Body of pancreas (tissue), 4 donors: Measurements from ENCODE around the gene PDE6B. TPM values are rescaled to one million over a fixed set of nuclear protein-coding genes. Genes with fewer than 3 reads are reported as not detected.

Experiments used
- ATAC-seq: fragments of 150-250 bp; one replicate; pipeline ENCODE4 v1.9.1; 2016
- DNase-seq, 4 donors: peaks; one replicate each; pipeline ENCODE4 v3.0.0-alpha.2; 2019
- H3K27ac ChIP-seq, 4 donors: fragments of 200-600 bp; sonication (generic); 1 replicate in 3 of 4; 2 replicates in 1 of 4; pipeline versions ENCODE4 v1.5.1 to v1.6.1; 2016 to 2019; ENCODE audit warnings: mild to moderate bottlenecking in 1 of 4, mixed read lengths in 1 of 4, moderate library complexity in 1 of 4
- H3K27me3 ChIP-seq, 2 donors: fragments of 200-600 bp; sonication (generic); one replicate each; pipeline ENCODE4 v1.6.0; 2016; ENCODE audit warnings: mild to moderate bottlenecking in 1 of 2
- H3K36me3 ChIP-seq, 2 donors: fragments of 200-600 bp; sonication (generic); replicated peaks in 1 of 2; 2 replicates each; pipeline ENCODE4 v1.5.1; 2016; ENCODE audit warnings: low read depth in 2 of 2; ENCODE audit not compliant: insufficient read depth in 1 of 2
- H3K4me1 ChIP-seq: fragments of 200-600 bp; sonication (generic); one replicate; pipeline ENCODE4 v1.6.0; 2016
- H3K4me3 ChIP-seq, 2 donors: fragments of 200-600 bp; sonication (generic); 1 replicate in 1 of 2; 2 replicates in 1 of 2; pipeline ENCODE4 v1.5.1; 2016 to 2019
- H3K9me3 ChIP-seq, 3 donors: fragments of 200-600 bp; sonication (generic); 1 replicate in 2 of 3; 2 replicates in 1 of 3; pipeline ENCODE4 v1.5.1; 2016
- CTCF ChIP-seq, 7 experiments: fragments of 450-650 bp in 4 of 7; fragments of 200-600 bp in 3 of 7; sonication (generic) in 3 of 7; IDR thresholded peaks; one replicate each; pipeline ENCODE4 v1.5.1; 2016 to 2019; ENCODE audit warnings: antibody characterized with exemption in 7 of 7
- POLR2A ChIP-seq, 3 donors: fragments of 450-650 bp; IDR thresholded peaks; one replicate each; pipeline ENCODE4 v1.6.1; 2016; ENCODE audit warnings: antibody characterized with exemption in 3 of 3, mild to moderate bottlenecking in 2 of 3
- WGBS, 2 donors: methylation state at CpG; one replicate each; pipeline ENCODE4 v1.1.5; 2017; 5-methylcytosine and 5-hydroxymethylcytosine counted together
- intact Hi-C: fragments of 100-400 bp; cut with DNase I; formaldehyde crosslinking; loops from one replicate; pipeline ENCODE4 v1.15.1; 2023
- total RNA-seq, 2 donors: library from RNA; depleted of rRNA; stranded (reverse); fragments of >200 nt; gene quantifications; one replicate each; pipeline ENCODE4 v1.1.0, GENCODE V29; 2016

Gene PDE6B
- total RNA-seq, 2 donors from 2014 or later: 0.26 TPM; not detected in 1

DNA sequence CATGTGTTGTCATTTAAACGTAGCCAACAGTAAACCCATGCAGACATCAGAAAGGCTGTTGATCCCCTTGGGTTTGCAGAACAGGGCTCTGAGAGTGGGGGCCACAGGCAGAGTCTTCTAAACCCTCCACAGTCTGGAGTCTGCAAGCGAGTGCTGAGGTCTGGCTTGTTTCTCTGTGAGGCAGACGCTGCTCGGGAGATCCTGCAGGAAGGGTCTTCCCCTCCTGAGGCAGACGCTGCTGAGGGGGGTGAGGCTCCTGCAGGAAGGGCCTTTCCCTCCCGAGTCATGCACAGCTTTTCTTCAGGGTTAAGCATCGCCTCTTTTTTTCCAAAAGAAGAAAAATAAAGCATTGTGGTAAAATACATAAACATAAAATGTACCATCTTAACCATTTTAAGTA lies 17.1 kb upstream of the PDE6B start:
- Histone ChIP-seq H3K27ac (no peak overlapping the region), H3K27me3 (peaks cover 0 to 5% of the 10 kb centered on the region in 2 donors), H3K9me3 (no peaks in the 10 kb centered on the region), H3K36me3 (no peaks in the 10 kb centered on the region), H3K4me3 (no peak overlapping the region), H3K4me1 (no peaks in the 10 kb centered on the region)
- ATAC-seq (no peak), DNase-seq (no peak)
- intact Hi-C loops: no loop called here
- 36 to 39% methylated on average over 7 of the region's 7 CpGs for WGBS, 2 donors
- TF ChIP-seq POLR2A (IDR thresholded peaks at IDR 0.05): no peak

- Histone ChIP-seq H3K27me3 (peaks cover 0 to 5% of the 10 kb centered on the region in 2 donors), H3K4me1 (no peaks in the 10 kb centered on the region), H3K36me3 (no peaks in the 10 kb centered on the region), H3K9me3 (no peaks in the 10 kb centered on the region), H3K27ac (no peak overlapping the region), H3K4me3 (no peak overlapping the region)
- DNase-seq: no peak
- intact Hi-C loops: no loop called here
- ATAC-seq: no peak
- 58 to 60% methylated on average over 8 of the region's 8 CpGs for WGBS, 2 donors
- TF ChIP-seq POLR2A (IDR thresholded peaks at IDR 0.05): no peak
- TF ChIP-seq CTCF (IDR thresholded peaks at IDR 0.05): no peak
These were observed 15.8 kb upstream of the PDE6B start for GRCh38 chr4:609400-610050.

DNA sequence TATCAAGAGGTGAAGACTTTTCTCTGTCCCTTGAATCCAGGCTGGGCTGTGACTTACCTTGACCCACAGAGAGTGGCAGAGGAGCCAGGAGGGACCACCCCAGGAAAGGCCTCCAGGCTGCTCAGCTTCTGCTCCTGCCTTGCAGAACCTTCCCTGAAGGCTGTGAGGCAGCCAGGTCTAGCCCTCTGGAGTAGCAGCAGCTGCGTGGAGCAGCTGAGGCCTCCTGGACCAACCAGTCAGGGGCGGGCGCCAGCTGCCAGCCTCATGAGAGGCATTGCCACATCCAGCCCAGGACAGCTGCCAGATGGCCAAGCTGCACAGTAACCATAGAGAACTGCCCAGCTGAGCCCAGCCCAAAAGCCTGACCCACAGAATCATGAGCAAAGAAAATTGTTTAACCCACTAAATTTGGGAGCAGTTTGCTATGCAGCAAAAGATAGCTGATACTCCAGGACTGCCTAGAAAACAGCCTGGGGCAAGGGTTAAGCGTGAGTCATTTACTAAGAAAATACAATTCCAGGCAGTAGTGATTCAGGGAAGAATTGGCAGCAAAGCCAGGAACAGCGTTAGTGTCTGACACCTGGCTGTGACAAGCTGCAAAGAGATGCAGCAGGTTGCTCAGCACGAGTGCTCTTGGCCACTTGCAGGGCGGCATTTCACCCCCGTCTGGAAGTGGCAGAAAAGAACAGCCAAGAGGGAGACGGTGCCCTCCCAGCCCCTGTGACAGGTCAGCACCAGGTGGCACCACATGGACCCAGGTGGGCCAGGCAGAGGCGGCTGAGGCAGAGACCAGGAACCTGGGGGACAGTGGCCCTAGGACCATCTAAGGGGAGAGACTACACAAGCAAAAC lies 14.7 kb upstream of the PDE6B start:
- no peaks in the 10 kb centered on the region for H3K36me3 ChIP-seq
- H3K27ac ChIP-seq: no peak overlapping the region
- H3K4me1 ChIP-seq: no peaks in the 10 kb centered on the region
- peaks cover 0 to 5% of the 10 kb centered on the region in 2 donors for H3K27me3 ChIP-seq
- no peak overlapping the region for H3K4me3 ChIP-seq
- 38 to 40% methylated on average over 7 to 10 of the region's 10 CpGs for WGBS, 2 donors
- no peak for DNase-seq
- intact Hi-C loops: no loop called here
- no peaks in the 10 kb centered on the region for H3K9me3 ChIP-seq
- TF ChIP-seq CTCF (IDR thresholded peaks at IDR 0.05) (no peak), POLR2A (IDR thresholded peaks at IDR 0.05) (no peak)
- ATAC-seq: no peak

GRCh38 chr4:612052-612748 lies 13.2 kb upstream of the PDE6B start:
- Histone ChIP-seq H3K36me3 (no peaks in the 10 kb centered on the region), H3K27ac (no peak overlapping the region), H3K9me3 (no peaks in the 10 kb centered on the region), H3K27me3 (no peaks in the 10 kb centered on the region), H3K4me3 (no peak overlapping the region), H3K4me1 (no peaks in the 10 kb centered on the region)
- TF ChIP-seq CTCF (IDR thresholded peaks at IDR 0.05) (no peak), POLR2A (IDR thresholded peaks at IDR 0.05) (no peak)
- no peak for ATAC-seq
- DNase-seq: no peak
- WGBS, 2 donors: 59 to 63% methylated on average over 11 to 16 of the region's 22 CpGs
- intact Hi-C loops: no loop called here

- H3K4me3 ChIP-seq: no peak overlapping the region
- ATAC-seq (no peak), DNase-seq (no peak)
- H3K9me3 ChIP-seq: no peaks in the 10 kb centered on the region
- no peaks in the 10 kb centered on the region for H3K4me1 ChIP-seq
- no peaks in the 10 kb centered on the region for H3K36me3 ChIP-seq
- WGBS, 2 donors: 71% methylated on average over 7 of the region's 7 CpGs; no CpG with 5 or more reads in 1 of the 2 donors
- TF ChIP-seq CTCF (IDR thresholded peaks at IDR 0.05): no peak
- no peak for TF ChIP-seq POLR2A (IDR thresholded peaks at IDR 0.05)
- intact Hi-C loops: no loop called here
- H3K27ac ChIP-seq: no peak overlapping the region
- H3K27me3 ChIP-seq: no peaks in the 10 kb centered on the region
These were observed 12.6 kb upstream of the PDE6B start for GRCh38 chr4:612749-613125.
